GM12865 (cell line): Measurements from ENCODE around the gene EXOSC7.

Experiments used
- DNase-seq: peaks from one replicate; pipeline ENCODE4 v3.0.0; 2010; ENCODE audit warnings: low read depth
- H3K4me3 ChIP-seq: 2 replicates; pipeline ENCODE4 v1.5.1; 2011; ENCODE audit warnings: mild to moderate bottlenecking, low read depth, low read length, control low read depth
- CTCF ChIP-seq: IDR thresholded peaks from 2 replicates; pipeline ENCODE4 v1.5.1; 2011; ENCODE audit warnings: low read length, control low read depth, low read depth, inconsistent platforms; ENCODE audit not compliant: insufficient read depth; ENCODE audit errors: missing control alignments

EXOSC7 gene

GRCh38 chr3:44954304-44954703 is 21.7 kb upstream of the EXOSC7 start:
- no peak overlapping the region for H3K4me3 ChIP-seq
- DNase-seq = no peak
- no peak for TF ChIP-seq CTCF

GRCh38 chr3:44954962-44955361 is 21.1 kb upstream of the EXOSC7 start:
- peak; percentile 19 for DNase-seq
- no peak for TF ChIP-seq CTCF
- H3K4me3 ChIP-seq = no peak overlapping the region

- DNase-seq = no peak
- no peak overlapping the region for H3K4me3 ChIP-seq
- TF ChIP-seq CTCF = no peak
Measured at GRCh38 chr3:44955917-44956316, 20.1 kb upstream of the EXOSC7 start.

DNA sequence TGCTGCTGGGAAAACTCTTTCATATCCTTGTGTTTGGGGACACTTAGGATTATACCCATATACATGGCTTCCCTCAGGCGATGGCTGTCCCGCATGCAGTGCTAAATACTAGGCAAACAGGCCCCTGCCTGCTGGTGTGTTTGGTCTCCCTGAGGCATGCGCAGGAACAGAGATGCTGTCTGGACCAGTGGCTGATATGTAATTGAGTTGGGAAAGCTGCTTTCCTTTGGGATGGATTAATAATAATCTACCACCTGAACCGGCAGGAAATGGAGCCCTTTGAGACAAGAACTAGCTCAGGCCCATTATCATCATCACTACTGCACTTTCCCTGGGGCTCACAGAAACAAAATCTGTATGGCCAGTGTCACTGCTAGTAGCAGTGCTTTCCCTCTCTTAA is 18.1 kb upstream of the EXOSC7 start:
- no peak for TF ChIP-seq CTCF
- H3K4me3 ChIP-seq = no peak overlapping the region
- no peak for DNase-seq

GRCh38 chr3:44958386-44958785 is 17.7 kb upstream of the EXOSC7 start:
- TF ChIP-seq CTCF = no peak
- DNase-seq = no peak
- H3K4me3 ChIP-seq = no peak overlapping the region

- TF ChIP-seq CTCF = no peak
- peak; percentile 43 for DNase-seq
- no peak overlapping the region for H3K4me3 ChIP-seq
Measured at GRCh38 chr3:44960387-44961026, 15.5 kb upstream of the EXOSC7 start.

- no peak for DNase-seq
- TF ChIP-seq CTCF = no peak
- H3K4me3 ChIP-seq = no peak overlapping the region
Measured at GRCh38 chr3:44961888-44962287, 14.2 kb upstream of the EXOSC7 start.
